Neural cell (in vitro differentiated cells): Measurements from ENCODE around the gene PDE3B. TPM values are rescaled to one million over a fixed set of nuclear protein-coding genes. Genes with fewer than 3 reads are reported as not detected.

Source experiments
- H2AFZ ChIP-seq: fragments of 200-600, 300-800 bp; sonication (generic), shearing (Covaris generic); 2 replicates; pipeline ENCODE4 v1.6.0; 2014; ENCODE audit warnings: low read depth, mild to moderate bottlenecking, antibody characterized with exemption, low read length, moderate library complexity
- H3F3A ChIP-seq: fragments of 200-600 bp; shearing (Covaris generic); 2 replicates; pipeline ENCODE4 v1.6.1; 2016; ENCODE audit warnings: mild to moderate bottlenecking, moderate library complexity, mixed read lengths, antibody characterized with exemption, low read length; ENCODE audit not compliant: insufficient read depth, poor library complexity, severe bottlenecking
- H3K27ac ChIP-seq: fragments of 200-600, 300-800 bp; sonication (generic), shearing (Covaris generic); 2 replicates; pipeline ENCODE4 v1.5.1; 2014; ENCODE audit warnings: mild to moderate bottlenecking, low read length, moderate library complexity
- H3K27me3 ChIP-seq: fragments of 300-800, 200-600 bp; sonication (generic), shearing (Covaris generic); 2 replicates; pipeline ENCODE4 v1.6.0; 2014; ENCODE audit warnings: mild to moderate bottlenecking, low read depth, low read length, moderate library complexity; ENCODE audit not compliant: insufficient read depth
- H3K36me3 ChIP-seq: fragments of 300-800, 200-600 bp; sonication (generic), shearing (Covaris generic); 2 replicates; pipeline ENCODE4 v1.5.1; 2014; ENCODE audit warnings: mild to moderate bottlenecking, antibody characterized with exemption, low read length, moderate library complexity; ENCODE audit not compliant: insufficient read depth
- H3K4me2 ChIP-seq: fragments of 300-800, 200-600 bp; sonication (generic), shearing (Covaris generic); 2 replicates; pipeline ENCODE4 v1.6.0; 2014; ENCODE audit warnings: mild to moderate bottlenecking, low read length
- H3K4me3 ChIP-seq: fragments of 300-800, 200-600 bp; sonication (generic), shearing (Covaris generic); 2 replicates; pipeline ENCODE4 v1.5.1; 2014; ENCODE audit warnings: mild to moderate bottlenecking, low read length, moderate library complexity
- H3K79me2 ChIP-seq: fragments of 200-600 bp; shearing (Covaris generic); replicated peaks from 2 replicates; pipeline ENCODE4 v1.6.0; 2014; ENCODE audit warnings: mild to moderate bottlenecking, low read length, moderate library complexity; ENCODE audit not compliant: insufficient read depth
- H3K9ac ChIP-seq: fragments of 300-800, 200-600 bp; sonication (generic), shearing (Covaris generic); 2 replicates; pipeline ENCODE4 v1.6.1; 2016; ENCODE audit warnings: mild to moderate bottlenecking, low read length, mixed read lengths
- H3K9me2 ChIP-seq: fragments of 200-600 bp; shearing (Covaris generic); 2 replicates; pipeline ENCODE4 v1.6.1; 2016; ENCODE audit warnings: mild to moderate bottlenecking, low read length, mixed read lengths; ENCODE audit not compliant: insufficient read depth
- H3K9me3 ChIP-seq: fragments of 200-600, 300-800 bp; sonication (generic), shearing (Covaris generic); 2 replicates; pipeline ENCODE4 v1.6.1; 2016; ENCODE audit warnings: mild to moderate bottlenecking, mixed run types, low read length, moderate library complexity, mixed read lengths
- H4K20me1 ChIP-seq: fragments of 200-600 bp; shearing (Covaris generic); 2 replicates; pipeline ENCODE4 v1.6.1; 2016; ENCODE audit warnings: mild to moderate bottlenecking, mixed run types; ENCODE audit not compliant: insufficient read depth
- EP300 ChIP-seq: fragments of 450-650 bp; conservative IDR thresholded peaks from 2 replicates; pipeline ENCODE4 v1.6.1; 2014; ENCODE audit warnings: antibody characterized with exemption, mild to moderate bottlenecking, moderate library complexity; ENCODE audit not compliant: poor library complexity, severe bottlenecking
- EZH2 ChIP-seq: fragments of 200-600, 300-800 bp; shearing (Covaris generic), sonication (generic); IDR thresholded peaks from 2 replicates; pipeline ENCODE4 v1.6.1; 2014; ENCODE audit warnings: antibody characterized with exemption, low read length, borderline replicate concordance, mild to moderate bottlenecking; ENCODE audit not compliant: insufficient read depth, poor library complexity, severe bottlenecking
- MXI1 ChIP-seq: fragments of 450-650 bp; conservative IDR thresholded peaks from 2 replicates; pipeline ENCODE4 v1.6.1; 2014; ENCODE audit warnings: antibody characterized with exemption, mild to moderate bottlenecking; ENCODE audit not compliant: poor library complexity, severe bottlenecking
- POLR2AphosphoS5 ChIP-seq: IDR thresholded peaks from 2 replicates; pipeline ENCODE4 v1.6.1; 2012
- RAD21 ChIP-seq: fragments of 450-650 bp; conservative IDR thresholded peaks from 2 replicates; pipeline ENCODE4 v1.6.1; 2014; ENCODE audit warnings: antibody characterized with exemption, mild to moderate bottlenecking, moderate library complexity
- SMC3 ChIP-seq: fragments of 450-650 bp; conservative IDR thresholded peaks from 2 replicates; pipeline ENCODE4 v1.6.1; 2014; ENCODE audit warnings: antibody characterized with exemption, mild to moderate bottlenecking, moderate library complexity; ENCODE audit not compliant: poor library complexity
- TAF1 ChIP-seq: IDR thresholded peaks from 2 replicates; pipeline ENCODE4 v1.6.1; 2012; ENCODE audit warnings: low read depth
- polyA plus RNA-seq: library from polyadenylated mRNA; depleted of rRNA; stranded (reverse); fragments of >200 nt; gene quantifications from 2 replicates; pipeline ENCODE4 v1.2.3, GENCODE V29; 2014
- TF ChIP-seq, protein P1 (sequence below): IDR thresholded peaks from 2 replicates; pipeline ENCODE4 v1.6.1; 2012; ENCODE audit warnings: borderline replicate concordance
- TF ChIP-seq, protein P2 (sequence below): fragments of 450-650 bp; IDR thresholded peaks from 2 replicates; pipeline ENCODE4 v1.5.1; 2014; ENCODE audit warnings: antibody characterized with exemption, mild to moderate bottlenecking, moderate library complexity; ENCODE audit not compliant: poor library complexity, severe bottlenecking

Gene PDE3B
- polyA plus RNA-seq, 1 donor from 2014 or later = 13.8 TPM

DNA sequence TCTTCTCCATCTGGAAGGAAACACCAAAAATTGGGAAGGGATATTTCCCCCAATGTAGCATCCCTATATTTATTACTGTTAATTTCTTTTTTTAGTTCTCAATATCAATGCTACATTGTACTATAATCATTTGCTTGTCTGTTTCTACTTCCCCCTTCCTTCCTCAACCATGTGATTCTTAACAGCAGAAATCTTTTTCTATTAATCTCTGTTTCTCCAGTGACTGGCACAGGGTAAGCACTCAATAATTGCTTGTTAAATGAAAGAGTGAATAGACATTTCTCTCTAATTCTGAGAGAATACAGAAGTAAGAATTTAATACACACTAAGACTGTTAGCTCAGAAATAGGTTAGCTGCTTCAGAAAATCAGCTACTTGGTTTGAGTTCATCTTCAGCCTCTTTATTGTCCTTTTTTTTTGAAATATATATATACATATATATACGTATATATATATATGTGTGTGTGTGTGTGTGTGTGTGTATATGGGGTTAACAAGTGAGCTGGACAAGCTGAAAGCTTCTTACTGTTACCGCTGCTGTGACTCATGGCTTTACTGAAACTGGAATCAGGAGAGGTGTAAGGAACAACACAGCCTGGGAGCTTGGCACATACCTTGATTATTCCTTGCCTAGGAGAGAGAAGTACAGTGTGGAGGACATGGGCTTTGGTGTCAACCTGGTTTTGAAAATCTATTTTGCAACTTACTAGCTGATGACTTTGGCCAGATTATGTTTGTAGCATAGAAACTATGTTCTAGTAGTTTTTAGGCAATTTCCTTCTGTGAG is 26.2 kb upstream of the PDE3B start:
- H4K20me1 ChIP-seq = no peaks in the 10 kb centered on the region
- H3K27ac ChIP-seq = no peak overlapping the region
- TF ChIP-seq, protein P1, sequence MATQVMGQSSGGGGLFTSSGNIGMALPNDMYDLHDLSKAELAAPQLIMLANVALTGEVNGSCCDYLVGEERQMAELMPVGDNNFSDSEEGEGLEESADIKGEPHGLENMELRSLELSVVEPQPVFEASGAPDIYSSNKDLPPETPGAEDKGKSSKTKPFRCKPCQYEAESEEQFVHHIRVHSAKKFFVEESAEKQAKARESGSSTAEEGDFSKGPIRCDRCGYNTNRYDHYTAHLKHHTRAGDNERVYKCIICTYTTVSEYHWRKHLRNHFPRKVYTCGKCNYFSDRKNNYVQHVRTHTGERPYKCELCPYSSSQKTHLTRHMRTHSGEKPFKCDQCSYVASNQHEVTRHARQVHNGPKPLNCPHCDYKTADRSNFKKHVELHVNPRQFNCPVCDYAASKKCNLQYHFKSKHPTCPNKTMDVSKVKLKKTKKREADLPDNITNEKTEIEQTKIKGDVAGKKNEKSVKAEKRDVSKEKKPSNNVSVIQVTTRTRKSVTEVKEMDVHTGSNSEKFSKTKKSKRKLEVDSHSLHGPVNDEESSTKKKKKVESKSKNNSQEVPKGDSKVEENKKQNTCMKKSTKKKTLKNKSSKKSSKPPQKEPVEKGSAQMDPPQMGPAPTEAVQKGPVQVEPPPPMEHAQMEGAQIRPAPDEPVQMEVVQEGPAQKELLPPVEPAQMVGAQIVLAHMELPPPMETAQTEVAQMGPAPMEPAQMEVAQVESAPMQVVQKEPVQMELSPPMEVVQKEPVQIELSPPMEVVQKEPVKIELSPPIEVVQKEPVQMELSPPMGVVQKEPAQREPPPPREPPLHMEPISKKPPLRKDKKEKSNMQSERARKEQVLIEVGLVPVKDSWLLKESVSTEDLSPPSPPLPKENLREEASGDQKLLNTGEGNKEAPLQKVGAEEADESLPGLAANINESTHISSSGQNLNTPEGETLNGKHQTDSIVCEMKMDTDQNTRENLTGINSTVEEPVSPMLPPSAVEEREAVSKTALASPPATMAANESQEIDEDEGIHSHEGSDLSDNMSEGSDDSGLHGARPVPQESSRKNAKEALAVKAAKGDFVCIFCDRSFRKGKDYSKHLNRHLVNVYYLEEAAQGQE = no peak
- TF ChIP-seq RAD21 = no peak
- TF ChIP-seq POLR2AphosphoS5 = no peak
- TF ChIP-seq, protein P2, sequence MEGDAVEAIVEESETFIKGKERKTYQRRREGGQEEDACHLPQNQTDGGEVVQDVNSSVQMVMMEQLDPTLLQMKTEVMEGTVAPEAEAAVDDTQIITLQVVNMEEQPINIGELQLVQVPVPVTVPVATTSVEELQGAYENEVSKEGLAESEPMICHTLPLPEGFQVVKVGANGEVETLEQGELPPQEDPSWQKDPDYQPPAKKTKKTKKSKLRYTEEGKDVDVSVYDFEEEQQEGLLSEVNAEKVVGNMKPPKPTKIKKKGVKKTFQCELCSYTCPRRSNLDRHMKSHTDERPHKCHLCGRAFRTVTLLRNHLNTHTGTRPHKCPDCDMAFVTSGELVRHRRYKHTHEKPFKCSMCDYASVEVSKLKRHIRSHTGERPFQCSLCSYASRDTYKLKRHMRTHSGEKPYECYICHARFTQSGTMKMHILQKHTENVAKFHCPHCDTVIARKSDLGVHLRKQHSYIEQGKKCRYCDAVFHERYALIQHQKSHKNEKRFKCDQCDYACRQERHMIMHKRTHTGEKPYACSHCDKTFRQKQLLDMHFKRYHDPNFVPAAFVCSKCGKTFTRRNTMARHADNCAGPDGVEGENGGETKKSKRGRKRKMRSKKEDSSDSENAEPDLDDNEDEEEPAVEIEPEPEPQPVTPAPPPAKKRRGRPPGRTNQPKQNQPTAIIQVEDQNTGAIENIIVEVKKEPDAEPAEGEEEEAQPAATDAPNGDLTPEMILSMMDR = no peak
- no peak for TF ChIP-seq TAF1
- no peak for TF ChIP-seq EZH2
- no peak for TF ChIP-seq EP300
- no peak for TF ChIP-seq SMC3
- TF ChIP-seq MXI1 = no peak
- no peaks in the 10 kb centered on the region for H3K27me3 ChIP-seq
- no peaks in the 10 kb centered on the region for H3F3A ChIP-seq
- H2AFZ ChIP-seq = no peak overlapping the region
- no peaks in the 10 kb centered on the region for H3K9me3 ChIP-seq
- H3K9me2 ChIP-seq = no peaks in the 10 kb centered on the region
- H3K4me3 ChIP-seq = no peak overlapping the region
- no peaks in the 10 kb centered on the region for H3K36me3 ChIP-seq
- no peaks in the 10 kb centered on the region for H3K79me2 ChIP-seq
- H3K9ac ChIP-seq = no peak overlapping the region
- H3K4me2 ChIP-seq = no peak overlapping the region

- Histone ChIP-seq H3K4me2 (no peak overlapping the region), H2AFZ (no peak overlapping the region), H3K27ac (no peak overlapping the region), H3F3A (no peaks in the 10 kb centered on the region), H3K27me3 (no peaks in the 10 kb centered on the region), H3K36me3 (no peaks in the 10 kb centered on the region), H3K79me2 (no peaks in the 10 kb centered on the region), H3K9me3 (no peaks in the 10 kb centered on the region), H4K20me1 (no peaks in the 10 kb centered on the region), H3K9me2 (no peaks in the 10 kb centered on the region), H3K4me3 (no peak overlapping the region), H3K9ac (no peak overlapping the region)
- no peak for TF ChIP-seq RAD21
- TF ChIP-seq, protein P2 = no peak
- no peak for TF ChIP-seq SMC3
- TF ChIP-seq, protein P1 = no peak
- no peak for TF ChIP-seq POLR2AphosphoS5
- TF ChIP-seq EP300 = no peak
- no peak for TF ChIP-seq EZH2
- TF ChIP-seq MXI1 = no peak
- no peak for TF ChIP-seq TAF1
Observed at GRCh38 chr11:14618060-14618459, 25.5 kb upstream of the PDE3B start.
